Urinary bladder (tissue), 4 donors: ENCODE data around the gene TRAPPC3. TPM values are rescaled to one million over a fixed set of nuclear protein-coding genes. Genes with fewer than 3 reads are reported as not detected.

ENCODE experiments used
- DNase-seq: peaks from one replicate; pipeline ENCODE4 v3.0.0-alpha.2; 2015; ENCODE audit errors: extremely low spot score
- H3K27ac ChIP-seq: one replicate; pipeline ENCODE4 v1.5.1; 2013; ENCODE audit warnings: low read depth, mild to moderate bottlenecking, moderate library complexity
- H3K36me3 ChIP-seq: one replicate; pipeline ENCODE4 v1.6.1; 2013; ENCODE audit warnings: mild to moderate bottlenecking, moderate library complexity; ENCODE audit not compliant: insufficient read depth
- H3K4me1 ChIP-seq: one replicate; pipeline ENCODE4 v1.6.1; 2013; ENCODE audit warnings: mild to moderate bottlenecking, moderate library complexity; ENCODE audit not compliant: insufficient read depth
- H3K4me3 ChIP-seq: one replicate; pipeline ENCODE4 v1.5.1; 2013; ENCODE audit warnings: low read depth, low read length
- WGBS: extraction: QIAGEN DNeasy Blood & Tissue Kit; methylation state at CpG from one replicate; pipeline ENCODE4 v1.1.7; 2013; 5-methylcytosine and 5-hydroxymethylcytosine counted together
- polyA plus RNA-seq: library from polyadenylated mRNA; stranded (reverse); fragments of 200-250 nt; gene quantifications from one replicate; pipeline ENCODE4 v1.2.3, GENCODE V29; 2013
- total RNA-seq: library from RNA; depleted of rRNA; stranded (reverse); fragments of >200 nt; gene quantifications from one replicate; pipeline ENCODE4 v1.2.3, GENCODE V29; 2014
- donor health status: healthy with polysubstance abuse.
- donor health status: healthy.

Gene TRAPPC3
- total and polyA plus RNA-seq, 2 donors, result 43.9 to 76.9 TPM

GRCh38 chr1:36101546-36101945, 47.7 kb downstream of the TRAPPC3 start:
- Histone ChIP-seq H3K27ac (no peak overlapping the region), H3K4me1 (no peaks in the 10 kb centered on the region), H3K4me3 (no peak overlapping the region), H3K36me3 (no peaks in the 10 kb centered on the region)
- 97% methylated on average over 5 of the region's 5 CpGs for WGBS
- no peak for DNase-seq

- WGBS, result 54% methylated on average over 6 of the region's 6 CpGs
- H3K27ac ChIP-seq, result no peak overlapping the region
These were observed 48.9 kb downstream of the TRAPPC3 start for GRCh38 chr1:36100376-36100775.

GRCh38 chr1:36099681-36100341, 49.5 kb downstream of the TRAPPC3 start:
- WGBS, result 36% methylated on average over 18 of the region's 18 CpGs
- no peaks in the 10 kb centered on the region for H3K4me1 ChIP-seq
- H3K27ac ChIP-seq, result no peak overlapping the region
- H3K36me3 ChIP-seq, result no peaks in the 10 kb centered on the region
- H3K4me3 ChIP-seq, result no peak overlapping the region
- DNase-seq, result no peak

More at GRCh38 chr1:36100376-36100775, 48.9 kb downstream of the TRAPPC3 start:
- Histone ChIP-seq H3K4me1 (no peaks in the 10 kb centered on the region), H3K36me3 (no peaks in the 10 kb centered on the region), H3K4me3 (no peak overlapping the region)
- no peak for DNase-seq

- WGBS, result 83% methylated on average over 13 of the region's 13 CpGs
- Histone ChIP-seq H3K4me1 (no peaks in the 10 kb centered on the region), H3K27ac (no peak overlapping the region), H3K4me3 (no peak overlapping the region), H3K36me3 (peaks cover 4% of the 10 kb centered on the region)
- no peak for DNase-seq
These were observed 50.5 kb downstream of the TRAPPC3 start for GRCh38 chr1:36098650-36099365.

- Histone ChIP-seq H3K4me1 (no peaks in the 10 kb centered on the region), H3K36me3 (peaks cover 6% of the 10 kb centered on the region), H3K4me3 (no peak overlapping the region), H3K27ac (no peak overlapping the region)
- DNase-seq, result no peak
- 90% methylated on average over 33 of the region's 33 CpGs for WGBS
These were observed 51.3 kb downstream of the TRAPPC3 start for GRCh38 chr1:36097693-36098585.

GRCh38 chr1:36096500-36097432, 52.5 kb downstream of the TRAPPC3 start:
- no peak overlapping the region for H3K4me3 ChIP-seq
- no peak overlapping the region for H3K27ac ChIP-seq
- H3K36me3 ChIP-seq, result peaks cover 11% of the 10 kb centered on the region
- H3K4me1 ChIP-seq, result no peaks in the 10 kb centered on the region
- DNase-seq, result no peak
- 64% methylated on average over 16 of the region's 16 CpGs for WGBS

- Histone ChIP-seq H3K4me1 (no peaks in the 10 kb centered on the region), H3K36me3 (peaks cover 11% of the 10 kb centered on the region), H3K27ac (no peak overlapping the region), H3K4me3 (no peak overlapping the region)
- WGBS, result 52% methylated on average over 15 of the region's 15 CpGs
- no peak for DNase-seq
These were observed 53.4 kb downstream of the TRAPPC3 start for GRCh38 chr1:36095760-36096405.

- H3K4me3 ChIP-seq, result no peak overlapping the region
- WGBS, result 80% methylated on average over 8 of the region's 8 CpGs
- no peaks in the 10 kb centered on the region for H3K4me1 ChIP-seq
- peaks cover 11% of the 10 kb centered on the region for H3K36me3 ChIP-seq
- DNase-seq, result no peak
- no peak overlapping the region for H3K27ac ChIP-seq
These were observed 54.6 kb downstream of the TRAPPC3 start for GRCh38 chr1:36094621-36095061.

- Histone ChIP-seq H3K4me3 (no peak overlapping the region), H3K4me1 (no peaks in the 10 kb centered on the region), H3K27ac (no peak overlapping the region), H3K36me3 (peaks cover 11% of the 10 kb centered on the region)
- no peak for DNase-seq
- WGBS, result 91% methylated on average over 3 of the region's 3 CpGs
These were observed 55.4 kb downstream of the TRAPPC3 start for GRCh38 chr1:36093929-36094328.

DNA sequence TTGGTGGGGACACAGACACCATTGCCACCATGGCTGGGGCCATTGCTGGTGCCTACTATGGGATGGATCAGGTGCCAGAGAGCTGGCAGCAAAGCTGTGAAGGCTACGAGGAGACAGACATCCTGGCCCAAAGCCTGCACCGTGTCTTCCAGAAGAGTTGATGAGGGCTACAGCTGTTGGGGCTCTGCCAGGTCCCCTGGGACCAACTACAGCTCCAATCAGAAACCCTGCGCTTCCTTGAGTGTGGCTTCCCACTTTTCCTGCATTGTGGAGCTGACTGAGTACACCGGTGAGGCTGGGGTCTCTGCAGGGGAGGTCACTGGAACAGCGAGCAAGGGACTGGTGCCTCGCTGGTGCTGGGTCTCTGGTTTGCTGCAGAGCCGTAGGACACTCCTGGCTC, 56.1 kb downstream of the TRAPPC3 start:
- H3K4me1 ChIP-seq, result no peaks in the 10 kb centered on the region
- no peak overlapping the region for H3K4me3 ChIP-seq
- H3K36me3 ChIP-seq, result peaks cover 11% of the 10 kb centered on the region
- no peak for DNase-seq
- no peak overlapping the region for H3K27ac ChIP-seq
- WGBS, result 83% methylated on average over 7 of the region's 7 CpGs

- DNase-seq, result no peak
- Histone ChIP-seq H3K4me1 (no peaks in the 10 kb centered on the region), H3K36me3 (peaks cover 11% of the 10 kb centered on the region), H3K4me3 (no peak overlapping the region), H3K27ac (no peak overlapping the region)
- 88% methylated on average over 9 of the region's 9 CpGs for WGBS
These were observed 56.5 kb downstream of the TRAPPC3 start for GRCh38 chr1:36092798-36093185.

GRCh38 chr1:36092166-36092797, 57.0 kb downstream of the TRAPPC3 start:
- no peak overlapping the region for H3K27ac ChIP-seq
- peaks cover 11% of the 10 kb centered on the region for H3K36me3 ChIP-seq
- 90% methylated on average over 17 of the region's 17 CpGs for WGBS
- no peak for DNase-seq
- no peak overlapping the region for H3K4me3 ChIP-seq
- no peaks in the 10 kb centered on the region for H3K4me1 ChIP-seq
